ENCODE data around the gene PDZK1IP1. TPM values are rescaled to one million over a fixed set of nuclear protein-coding genes. Genes with fewer than 3 reads are reported as not detected.
"Not testable (repeated sequence)": the region's sequence is repeated elsewhere in the genome, so short reads cannot be mapped to it uniquely, and the experiment has no call there.

PDZK1IP1 gene
- total RNA-seq, 1 donor from 2014 or later = 0.20 TPM

GRCh38 chr1:47181095-47181954 lies 8.5 kb downstream of the PDZK1IP1 start:
- DNase-seq (ENCODE audit: low read depth, low spot score) = no peak

- DNase-seq (ENCODE audit: low read depth, low spot score) = no peak
Measured at GRCh38 chr1:47180603-47181094, 9.2 kb downstream of the PDZK1IP1 start.

GRCh38 chr1:47179988-47180563 lies 9.8 kb downstream of the PDZK1IP1 start:
- DNase-seq (ENCODE audit: low read depth, low spot score) = no peak

- peak; percentile 78 for DNase-seq (ENCODE audit: low read depth, low spot score)
Measured at GRCh38 chr1:47179017-47179987, 10.5 kb downstream of the PDZK1IP1 start.

- DNase-seq (ENCODE audit: low read depth, low spot score) = no peak
Measured at GRCh38 chr1:47178654-47179016, 11.2 kb downstream of the PDZK1IP1 start.

- DNase-seq (ENCODE audit: low read depth, low spot score) = no peak
Measured at GRCh38 chr1:47178020-47178419, 11.8 kb downstream of the PDZK1IP1 start.

- DNase-seq (ENCODE audit: low read depth, low spot score) = no peak
Measured at GRCh38 chr1:47175227-47175934, 14.5 kb downstream of the PDZK1IP1 start.

- DNase-seq (ENCODE audit: low read depth, low spot score) = no peak
Measured at GRCh38 chr1:47174656-47175020, 15.2 kb downstream of the PDZK1IP1 start.

- DNase-seq (ENCODE audit: low read depth, low spot score) = no peak
Measured at GRCh38 chr1:47172782-47173181, 17.1 kb downstream of the PDZK1IP1 start.

GRCh38 chr1:47164552-47164951 lies 25.3 kb downstream of the PDZK1IP1 start:
- DNase-seq (ENCODE audit: low read depth, low spot score) = no peak

- no peak for DNase-seq (ENCODE audit: low read depth, low spot score)
Measured at GRCh38 chr1:47161298-47162040, 28.4 kb downstream of the PDZK1IP1 start.

GRCh38 chr1:47160716-47161115 lies 29.1 kb downstream of the PDZK1IP1 start:
- no peak for DNase-seq (ENCODE audit: low read depth, low spot score)

GRCh38 chr1:47157957-47158356 lies 31.9 kb downstream of the PDZK1IP1 start:
- not testable (repeated sequence) for DNase-seq (ENCODE audit: low read depth, low spot score)

GRCh38 chr1:47156457-47156856 lies 33.4 kb downstream of the PDZK1IP1 start:
- DNase-seq (ENCODE audit: low read depth, low spot score) = not testable (repeated sequence)

- not testable (repeated sequence) for DNase-seq (ENCODE audit: low read depth, low spot score)
Measured at GRCh38 chr1:47149162-47149561, 40.7 kb downstream of the PDZK1IP1 start.

GRCh38 chr1:47147047-47147785 lies 42.6 kb downstream of the PDZK1IP1 start:
- DNase-seq (ENCODE audit: low read depth, low spot score) = no peak

- DNase-seq (ENCODE audit: low read depth, low spot score) = not testable (repeated sequence)
Measured at GRCh38 chr1:47146495-47146894, 43.3 kb downstream of the PDZK1IP1 start.

GRCh38 chr1:47143654-47144053 lies 46.2 kb downstream of the PDZK1IP1 start:
- not testable (repeated sequence) for DNase-seq (ENCODE audit: low read depth, low spot score)

- not testable (repeated sequence) for DNase-seq (ENCODE audit: low read depth, low spot score)
Measured at GRCh38 chr1:47140358-47140757, 49.5 kb downstream of the PDZK1IP1 start.

Data from pulmonary artery endothelial cell (primary cell).